ENCODE results near the gene ACTG2.
A peak's percentile ranks its signal among the peaks of the same experiment; 100 is the strongest.
"Not testable (repeated sequence)": the region's sequence is repeated elsewhere in the genome, so short reads cannot be mapped to it uniquely, and the experiment has no call there.

Gene ACTG2

GRCh38 chr2:73892631-73893329, at the start of gene ACTG2:
Gene ACTG2 (plus strand): TSS chr2:73893008. CDS start chr2:73901312, 8,304 bp downstream.
- Mint-ChIP-seq H3K4me3 (no peak within 1 kb of the TSS), H3K27me3 (peaks cover 12% of the 10 kb centered on the region), H3K4me1 (peaks cover 47% of the 10 kb centered on the region), H3K9me3 (no peaks in the 10 kb centered on the region), H3K36me3 (peaks cover 1% of the 10 kb centered on the region), H3K27ac (no peak within 1 kb of the TSS)
- no peak for DNase-seq
- CTCF ChIA-PET = interaction anchor here (1.1 to 1.2 kb wide), 2 partner anchors 28 to 442 kb away, joined by 3 read pairs; no protein-coding TSS in a partner anchor

- H3K4me1 Mint-ChIP-seq = peaks cover 4% of the 10 kb centered on the region
- H3K27me3 Mint-ChIP-seq = no peaks in the 10 kb centered on the region
- CTCF ChIA-PET = interaction anchor here (1.1 kb wide), 1 partner anchor 13 kb away, joined by 3 read pairs; no protein-coding TSS in a partner anchor
- H3K4me3 Mint-ChIP-seq = no peak overlapping the region
- peaks cover 39% of the 10 kb centered on the region for H3K36me3 Mint-ChIP-seq
- no peak overlapping the region for H3K27ac Mint-ChIP-seq
- H3K9me3 Mint-ChIP-seq = no peaks in the 10 kb centered on the region
- DNase-seq = no peak
These were observed 48.7 kb upstream of the ACTG2 start for GRCh38 chr2:73844087-73844486.

DNA sequence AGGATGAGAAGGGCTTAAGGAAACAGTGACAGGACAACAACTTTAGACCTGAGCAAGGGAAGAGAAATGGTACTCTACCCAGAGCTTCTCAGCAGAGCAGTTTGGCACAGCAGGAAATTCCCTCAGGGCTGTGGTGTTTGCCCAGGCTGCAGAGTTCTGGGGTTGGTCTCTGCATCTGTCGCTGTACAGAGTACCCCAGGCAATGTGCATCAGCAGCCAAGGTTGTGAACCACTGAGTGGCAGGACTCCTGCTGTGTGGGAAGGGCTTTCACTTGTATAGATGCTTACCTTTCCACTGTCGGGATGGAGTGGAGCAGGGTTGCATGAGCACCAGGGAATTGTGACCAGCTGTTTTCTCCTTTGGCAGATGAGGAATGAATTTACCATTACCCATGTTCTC, 42.8 kb upstream of the ACTG2 start:
- CTCF ChIA-PET = no interaction called here
- H3K9me3 Mint-ChIP-seq = no peaks in the 10 kb centered on the region

DNA sequence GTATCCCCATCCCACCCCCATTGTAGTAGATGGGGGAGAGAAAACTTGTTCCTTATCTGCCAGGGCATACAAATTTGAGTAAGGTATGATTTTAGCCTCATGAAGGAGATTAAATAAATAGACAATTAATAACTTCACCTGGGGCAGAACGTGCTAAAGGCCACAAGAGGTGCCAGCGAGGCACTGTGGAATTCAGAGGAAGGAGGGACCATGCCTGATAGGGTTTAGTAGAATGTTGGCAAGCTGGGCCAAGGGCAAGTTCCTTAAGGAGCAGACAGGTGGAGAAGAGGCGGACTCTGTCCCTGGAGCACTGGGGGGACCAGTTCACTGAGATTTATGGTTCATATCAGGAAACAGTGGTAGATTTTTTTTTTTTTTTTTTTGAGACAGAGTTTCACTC, 41.5 kb upstream of the ACTG2 start:
- CTCF ChIA-PET = interaction anchor here (1.1 kb wide), 1 partner anchor 118 kb away, joined by 3 read pairs; no protein-coding TSS in a partner anchor
- no peak overlapping the region for H3K4me3 Mint-ChIP-seq
- peaks cover 45% of the 10 kb centered on the region for H3K36me3 Mint-ChIP-seq
- H3K27me3 Mint-ChIP-seq = no peaks in the 10 kb centered on the region
- H3K9me3 Mint-ChIP-seq = no peaks in the 10 kb centered on the region
- no peaks in the 10 kb centered on the region for H3K4me1 Mint-ChIP-seq
- peak; percentile 26 for DNase-seq
- no peak overlapping the region for H3K27ac Mint-ChIP-seq

More for the DNA sequence above, 42.8 kb upstream of the ACTG2 start:
- Mint-ChIP-seq H3K36me3 (peaks cover 43% of the 10 kb centered on the region), H3K27ac (no peak overlapping the region), H3K4me1 (no peaks in the 10 kb centered on the region), H3K4me3 (no peak overlapping the region), H3K27me3 (no peaks in the 10 kb centered on the region)
- no peak for DNase-seq

- no peaks in the 10 kb centered on the region for H3K27me3 Mint-ChIP-seq
These were observed 40.8 kb upstream of the ACTG2 start for GRCh38 chr2:73852020-73852419.

DNA sequence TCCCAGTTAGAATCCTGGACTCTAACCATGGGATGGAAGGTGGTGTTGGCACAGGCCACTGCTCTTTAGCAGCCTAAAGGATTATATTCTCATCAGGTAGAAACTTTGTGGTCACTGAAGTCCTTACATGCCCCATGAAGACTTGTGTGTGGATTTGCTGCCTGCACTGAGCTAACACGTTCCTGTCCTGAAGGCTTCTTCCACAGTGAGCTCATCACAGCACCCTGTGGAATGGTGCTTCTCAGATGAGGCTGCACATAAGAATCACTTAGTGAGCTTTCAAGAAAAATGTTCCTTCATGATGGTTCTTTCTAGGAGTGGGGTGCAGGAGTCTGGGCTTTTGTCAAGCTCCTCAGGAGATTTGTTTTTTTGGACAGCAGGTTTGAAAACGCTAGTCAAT, 37.3 kb upstream of the ACTG2 start:
- Mint-ChIP-seq H3K4me3 (no peak overlapping the region), H3K27me3 (no peaks in the 10 kb centered on the region), H3K4me1 (no peaks in the 10 kb centered on the region), H3K9me3 (no peaks in the 10 kb centered on the region), H3K27ac (no peak overlapping the region), H3K36me3 (peaks cover 47% of the 10 kb centered on the region)
- no peak for DNase-seq
- CTCF ChIA-PET = no interaction called here

More at GRCh38 chr2:73852020-73852419, 40.8 kb upstream of the ACTG2 start:
- H3K4me1 Mint-ChIP-seq = no peaks in the 10 kb centered on the region
- peaks cover 46% of the 10 kb centered on the region for H3K36me3 Mint-ChIP-seq
- no peak overlapping the region for H3K27ac Mint-ChIP-seq
- no peaks in the 10 kb centered on the region for H3K9me3 Mint-ChIP-seq
- CTCF ChIA-PET = interaction anchor here (1.1 kb wide), 1 partner anchor 118 kb away, joined by 3 read pairs; no protein-coding TSS in a partner anchor
- DNase-seq = no peak
- H3K4me3 Mint-ChIP-seq = no peak overlapping the region

- Mint-ChIP-seq H3K36me3 (peaks cover 47% of the 10 kb centered on the region), H3K4me1 (no peaks in the 10 kb centered on the region), H3K27me3 (no peaks in the 10 kb centered on the region), H3K27ac (no peak overlapping the region), H3K9me3 (no peaks in the 10 kb centered on the region), H3K4me3 (no peak overlapping the region)
- no peak for DNase-seq
- CTCF ChIA-PET = no interaction called here
These were observed 36.6 kb upstream of the ACTG2 start for GRCh38 chr2:73856214-73856613.

DNA sequence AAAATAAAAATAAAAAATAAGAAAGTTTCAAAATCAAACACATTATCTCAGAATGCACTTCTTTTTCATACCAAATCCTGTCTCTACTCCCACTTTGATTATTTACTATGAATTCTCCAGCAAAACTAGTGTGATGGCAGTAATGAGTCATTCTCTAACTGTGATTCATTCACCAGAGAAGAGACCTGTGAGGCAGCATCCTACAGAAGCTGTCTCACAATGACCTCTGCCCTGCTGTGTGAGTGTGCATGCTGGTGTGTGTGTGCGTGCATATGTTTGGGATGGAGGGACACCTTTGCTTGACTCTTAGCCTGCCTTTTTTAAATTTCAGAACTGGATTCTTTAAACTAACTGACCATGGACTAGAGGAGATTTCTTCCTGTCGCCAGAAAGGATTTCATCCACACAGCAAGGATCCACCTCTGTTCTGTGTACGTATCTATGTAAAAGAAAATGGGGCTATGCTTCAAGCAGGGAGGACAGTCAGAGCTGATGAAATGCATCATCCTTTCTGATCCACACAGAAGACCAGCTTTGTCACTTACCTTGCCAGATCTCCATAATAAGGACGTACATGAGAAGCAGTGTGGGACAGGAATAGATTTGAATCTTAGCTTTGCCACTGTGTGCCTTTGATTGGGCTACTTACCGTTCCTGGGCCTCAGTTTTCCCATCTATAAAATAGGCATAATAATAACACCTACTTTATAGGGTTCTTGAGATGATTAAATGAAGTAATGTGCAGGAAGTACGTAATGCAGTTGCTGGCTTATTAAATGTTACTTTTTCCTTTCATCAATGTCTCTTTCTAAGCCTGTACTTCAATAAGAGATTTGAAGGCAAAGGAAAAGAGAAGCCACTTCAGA, 32.9 kb upstream of the ACTG2 start:
- Mint-ChIP-seq H3K27ac (no peak overlapping the region), H3K4me3 (no peak overlapping the region), H3K4me1 (no peaks in the 10 kb centered on the region), H3K27me3 (no peaks in the 10 kb centered on the region), H3K36me3 (peaks cover 60% of the 10 kb centered on the region), H3K9me3 (no peaks in the 10 kb centered on the region)
- CTCF ChIA-PET = interaction anchor here (1.0 to 1.8 kb wide), 2 partner anchors 33 to 38 kb away, joined by 5 read pairs; no protein-coding TSS in a partner anchor
- DNase-seq = no peak

- Mint-ChIP-seq H3K27ac (no peak overlapping the region), H3K9me3 (no peaks in the 10 kb centered on the region), H3K36me3 (peaks cover 46% of the 10 kb centered on the region), H3K4me1 (no peaks in the 10 kb centered on the region), H3K27me3 (no peaks in the 10 kb centered on the region), H3K4me3 (no peak overlapping the region)
- CTCF ChIA-PET = interaction anchor here (1.0 to 1.3 kb wide), 2 partner anchors 12 to 39 kb away, joined by 3 to 5 read pairs; no protein-coding TSS in a partner anchor
- no peak for DNase-seq
These were observed 29.8 kb upstream of the ACTG2 start for GRCh38 chr2:73862987-73863386.

- no peak overlapping the region for H3K27ac Mint-ChIP-seq
- CTCF ChIA-PET = no interaction called here
- no peaks in the 10 kb centered on the region for H3K9me3 Mint-ChIP-seq
- no peak for DNase-seq
- no peaks in the 10 kb centered on the region for H3K4me1 Mint-ChIP-seq
- H3K27me3 Mint-ChIP-seq = no peaks in the 10 kb centered on the region
- H3K36me3 Mint-ChIP-seq = peaks cover 27% of the 10 kb centered on the region
- H3K4me3 Mint-ChIP-seq = no peak overlapping the region
These were observed 24.4 kb upstream of the ACTG2 start for GRCh38 chr2:73868204-73868978.

GRCh38 chr2:73870084-73870483, 22.7 kb upstream of the ACTG2 start:
- no peak overlapping the region for H3K4me3 Mint-ChIP-seq
- no peaks in the 10 kb centered on the region for H3K4me1 Mint-ChIP-seq
- peaks cover 14% of the 10 kb centered on the region for H3K36me3 Mint-ChIP-seq
- CTCF ChIA-PET = interaction anchor here (0.6 kb wide), 1 partner anchor 48 kb away, joined by 3 read pairs; no protein-coding TSS in a partner anchor
- DNase-seq = no peak
- H3K27me3 Mint-ChIP-seq = no peaks in the 10 kb centered on the region
- no peaks in the 10 kb centered on the region for H3K9me3 Mint-ChIP-seq
- no peak overlapping the region for H3K27ac Mint-ChIP-seq

DNA sequence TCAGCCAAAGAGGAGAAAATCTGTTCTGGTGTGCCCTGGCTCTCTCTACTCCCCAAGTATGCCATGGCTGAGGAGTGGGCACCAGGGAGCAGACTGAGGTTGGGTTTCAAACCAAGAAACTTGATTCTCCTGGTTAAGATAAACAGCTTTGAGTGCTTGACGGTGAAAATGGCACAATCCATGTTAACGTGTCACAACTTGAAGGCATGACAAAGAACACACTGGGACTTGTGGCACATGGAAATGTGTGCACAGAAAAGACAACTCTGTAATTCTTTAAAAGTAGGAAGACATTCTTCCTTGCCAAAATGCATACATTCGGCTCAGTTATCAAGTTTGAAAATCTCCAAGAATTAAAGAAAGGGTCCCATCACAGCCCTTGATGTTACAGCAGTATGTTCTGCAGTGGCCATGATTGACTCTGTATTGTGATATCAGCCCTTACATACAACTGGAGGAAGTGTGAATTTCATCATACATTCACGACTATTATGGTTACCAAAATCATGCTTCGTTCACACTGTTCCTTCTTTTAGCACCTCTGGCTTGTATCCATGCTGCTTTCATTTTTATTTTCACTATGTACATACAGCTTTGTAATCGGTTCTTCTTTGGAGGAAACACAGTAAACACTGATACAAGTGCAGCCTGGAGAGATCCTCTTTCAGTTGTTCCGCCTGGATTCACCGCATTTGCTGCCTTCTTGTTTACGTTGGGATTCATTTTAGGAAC, 15.6 kb upstream of the ACTG2 start:
- CTCF ChIA-PET = no interaction called here
- H3K27ac Mint-ChIP-seq = no peak overlapping the region
- H3K27me3 Mint-ChIP-seq = peaks cover 6% of the 10 kb centered on the region
- H3K4me3 Mint-ChIP-seq = no peak overlapping the region
- H3K36me3 Mint-ChIP-seq = peaks cover 1% of the 10 kb centered on the region
- no peak for DNase-seq
- no peaks in the 10 kb centered on the region for H3K9me3 Mint-ChIP-seq
- no peaks in the 10 kb centered on the region for H3K4me1 Mint-ChIP-seq

DNA sequence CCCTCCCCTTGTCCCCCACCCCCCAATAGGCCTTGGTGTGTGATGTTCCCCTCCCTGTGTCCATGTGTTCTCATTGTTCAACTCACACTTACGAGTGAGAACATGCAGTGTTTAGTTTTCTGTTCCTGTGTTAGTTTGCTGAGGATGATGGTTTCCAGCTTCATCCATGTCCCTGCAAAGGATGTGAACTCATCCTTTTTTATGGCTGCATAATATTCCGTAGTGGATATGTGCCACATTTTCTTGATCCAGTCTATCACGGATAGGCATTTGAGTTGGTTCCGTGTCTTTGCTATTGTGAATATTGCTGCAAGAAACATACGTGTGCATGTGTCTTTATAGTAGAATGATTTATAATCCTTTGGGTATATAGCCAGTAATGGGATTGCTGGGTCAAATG, 14.8 kb upstream of the ACTG2 start:
- DNase-seq, H3K4me1 Mint-ChIP-seq, H3K36me3 Mint-ChIP-seq, H3K27ac Mint-ChIP-seq, H3K4me3 Mint-ChIP-seq, H3K9me3 Mint-ChIP-seq, CTCF ChIA-PET, H3K27me3 Mint-ChIP-seq: not testable (repeated sequence)

Data from activated naive CD4-positive, alpha-beta T cell treated with anti-CD3 and anti-CD28 coated beads, Interleukin-2, amount 10 ng/mL, durations not matched to agents 7 days and 5 days (primary cell).